DND-41 (cell line): Measurements from ENCODE around the gene SPINDOC.
"Not testable (repeated sequence)": the region's sequence is repeated elsewhere in the genome, so short reads cannot be mapped to it uniquely, and the experiment has no call there.

ENCODE experiments used
- ATAC-seq: fragments of 200-7000 bp; cut with Tn5 transposase; 3 replicates; pipeline ENCODE4 v1.9.1; 2021; ENCODE audit warnings: low read depth; ENCODE audit not compliant: insufficient read depth
- DNase-seq: peaks from one replicate; pipeline ENCODE4 v3.0.0-alpha.2; 2020
- H2AFZ ChIP-seq: 2 replicates; pipeline ENCODE4 v1.6.0; 2012; ENCODE audit warnings: low read depth, low read length
- H3K27ac ChIP-seq: 2 replicates; pipeline ENCODE4 v1.5.1; 2012; ENCODE audit warnings: low read length, inconsistent platforms
- H3K27me3 ChIP-seq: fragments of 200-600 bp; sonication (generic); 2 replicates; pipeline ENCODE4 v1.6.0; 2012; ENCODE audit warnings: low read length, mild to moderate bottlenecking, inconsistent platforms; ENCODE audit not compliant: insufficient read depth, poor library complexity
- H3K36me3 ChIP-seq: 2 replicates; pipeline ENCODE4 v1.5.1; 2012; ENCODE audit warnings: low read length, inconsistent platforms; ENCODE audit not compliant: insufficient read depth
- H3K4me1 ChIP-seq: 2 replicates; pipeline ENCODE4 v1.5.1; 2012; ENCODE audit warnings: mild to moderate bottlenecking, low read length; ENCODE audit not compliant: insufficient read depth
- H3K4me2 ChIP-seq: 2 replicates; pipeline ENCODE4 v1.6.0; 2012; ENCODE audit warnings: mild to moderate bottlenecking, moderate library complexity, low read length, inconsistent platforms; ENCODE audit not compliant: insufficient read depth
- H3K4me3 ChIP-seq, 2 experiments: fragments of 200-600 bp in 1 of 2; shearing (Covaris generic) in 1 of 2; 2 replicates each; pipeline ENCODE4 v1.5.1; 2012 to 2016; ENCODE audit warnings: inconsistent platforms in 2 of 2, low read length in 2 of 2, mild to moderate bottlenecking in 2 of 2, low read depth in 1 of 2, moderate library complexity in 1 of 2
- H3K79me2 ChIP-seq: 2 replicates; pipeline ENCODE4 v1.6.0; 2012; ENCODE audit warnings: low read length, inconsistent platforms; ENCODE audit not compliant: insufficient read depth
- H3K9ac ChIP-seq: 2 replicates; pipeline ENCODE4 v1.6.0; 2012; ENCODE audit warnings: low read depth, mild to moderate bottlenecking, inconsistent platforms, low read length, moderate library complexity
- H3K9me3 ChIP-seq: 2 replicates; pipeline ENCODE4 v1.5.1; 2012; ENCODE audit warnings: low read length, moderate library complexity, mild to moderate bottlenecking, inconsistent platforms; ENCODE audit not compliant: insufficient read depth, severe bottlenecking
- H4K20me1 ChIP-seq: 2 replicates; pipeline ENCODE4 v1.6.0; 2012; ENCODE audit warnings: low read length; ENCODE audit not compliant: insufficient read depth
- EZH2 ChIP-seq: IDR thresholded peaks from 3 replicates; pipeline ENCODE4 v1.6.1; 2012; ENCODE audit warnings: borderline replicate concordance, low read depth, mild to moderate bottlenecking, moderate library complexity, low read length, inconsistent platforms; ENCODE audit not compliant: severe bottlenecking
- TF ChIP-seq, protein P1 (sequence below): IDR thresholded peaks from 2 replicates; pipeline ENCODE4 v1.5.1; 2012; ENCODE audit warnings: borderline replicate concordance, low read length, moderate library complexity, mild to moderate bottlenecking; ENCODE audit not compliant: poor library complexity, severe bottlenecking; ENCODE audit errors: extremely low read depth

Gene SPINDOC

GRCh38 chr11:63769042-63769713 lies 44.1 kb upstream of the SPINDOC start:
- Histone ChIP-seq H4K20me1 (peaks cover 27% of the 10 kb centered on the region), H3K4me2 (peak overlapping the region; percentile 82), H3K4me3 (peak overlapping the region; percentile 62 to 67; a peak in 3 of 4 replicates), H3K27me3 (peaks cover 36% of the 10 kb centered on the region), H3K4me1 (peaks cover 40% of the 10 kb centered on the region), H3K9me3 (no peaks in the 10 kb centered on the region), H3K79me2 (peaks cover 18% of the 10 kb centered on the region), H3K9ac (peak overlapping the region; percentile 71), H3K36me3 (peaks cover 17% of the 10 kb centered on the region), H2AFZ (peak overlapping the region; percentile 91), H3K27ac (0 out of 2 replicates have a peak overlapping the region, but pooled peaks have one; percentile 20)
- ATAC-seq: peak; percentile 56
- TF ChIP-seq, protein P1, sequence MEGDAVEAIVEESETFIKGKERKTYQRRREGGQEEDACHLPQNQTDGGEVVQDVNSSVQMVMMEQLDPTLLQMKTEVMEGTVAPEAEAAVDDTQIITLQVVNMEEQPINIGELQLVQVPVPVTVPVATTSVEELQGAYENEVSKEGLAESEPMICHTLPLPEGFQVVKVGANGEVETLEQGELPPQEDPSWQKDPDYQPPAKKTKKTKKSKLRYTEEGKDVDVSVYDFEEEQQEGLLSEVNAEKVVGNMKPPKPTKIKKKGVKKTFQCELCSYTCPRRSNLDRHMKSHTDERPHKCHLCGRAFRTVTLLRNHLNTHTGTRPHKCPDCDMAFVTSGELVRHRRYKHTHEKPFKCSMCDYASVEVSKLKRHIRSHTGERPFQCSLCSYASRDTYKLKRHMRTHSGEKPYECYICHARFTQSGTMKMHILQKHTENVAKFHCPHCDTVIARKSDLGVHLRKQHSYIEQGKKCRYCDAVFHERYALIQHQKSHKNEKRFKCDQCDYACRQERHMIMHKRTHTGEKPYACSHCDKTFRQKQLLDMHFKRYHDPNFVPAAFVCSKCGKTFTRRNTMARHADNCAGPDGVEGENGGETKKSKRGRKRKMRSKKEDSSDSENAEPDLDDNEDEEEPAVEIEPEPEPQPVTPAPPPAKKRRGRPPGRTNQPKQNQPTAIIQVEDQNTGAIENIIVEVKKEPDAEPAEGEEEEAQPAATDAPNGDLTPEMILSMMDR: peak; percentile 0
- TF ChIP-seq EZH2: no peak
- DNase-seq: peak; percentile 59

DNA sequence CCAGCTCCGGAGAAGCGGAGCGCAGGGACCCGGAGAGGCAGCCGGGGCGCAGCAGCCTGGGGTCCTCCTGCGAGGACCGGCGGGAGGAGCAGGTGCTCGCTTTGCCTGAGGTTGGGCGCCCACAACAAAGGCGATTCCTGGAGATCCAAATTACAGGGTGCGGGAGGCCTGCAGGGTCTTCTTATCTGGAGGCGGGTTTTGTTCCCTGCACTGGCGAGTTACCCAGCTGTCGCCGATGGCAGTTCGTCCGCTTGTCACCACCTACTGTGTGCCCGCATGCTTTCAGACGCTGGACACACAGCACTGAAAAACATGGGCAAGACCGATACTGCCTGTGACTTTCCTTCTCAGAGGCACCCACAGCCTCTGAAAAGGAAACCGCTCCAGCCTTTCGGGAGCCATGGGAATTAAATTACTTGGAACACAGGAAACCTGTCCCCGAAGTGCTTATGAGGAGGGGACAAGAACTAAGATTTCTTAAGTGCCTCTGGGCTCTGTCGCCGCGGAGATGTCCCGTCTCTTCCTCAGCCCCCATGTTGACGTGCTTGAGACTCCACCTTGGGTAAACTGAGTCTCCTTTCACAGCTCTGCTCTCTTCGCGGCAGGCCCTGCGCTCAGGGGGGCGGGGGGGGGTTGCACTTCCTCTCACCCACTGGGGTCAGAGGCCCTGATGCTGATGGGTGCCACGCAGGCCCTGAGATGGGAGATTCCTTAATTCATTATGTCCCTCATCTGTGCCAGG lies 43.4 kb upstream of the SPINDOC start:
- H3K4me1 ChIP-seq: peaks cover 40% of the 10 kb centered on the region
- DNase-seq (peak; percentile 74), ATAC-seq (peak; percentile 57)
- H3K79me2 ChIP-seq: peaks cover 18% of the 10 kb centered on the region
- H3K27me3 ChIP-seq: peaks cover 36% of the 10 kb centered on the region
- peak overlapping the region; percentile 91 for H2AFZ ChIP-seq
- H3K9me3 ChIP-seq: no peaks in the 10 kb centered on the region
- H3K9ac ChIP-seq: peak overlapping the region; percentile 71
- H3K36me3 ChIP-seq: peaks cover 11% of the 10 kb centered on the region
- H4K20me1 ChIP-seq: peaks cover 27% of the 10 kb centered on the region
- H3K4me3 ChIP-seq: peak overlapping the region; percentile 62 to 67; a peak in 3 of 4 replicates
- TF ChIP-seq, protein P1: no peak
- peak; percentile 88 for TF ChIP-seq EZH2
- H3K27ac ChIP-seq: no peak overlapping the region
- peak overlapping the region; percentile 82 for H3K4me2 ChIP-seq

DNA sequence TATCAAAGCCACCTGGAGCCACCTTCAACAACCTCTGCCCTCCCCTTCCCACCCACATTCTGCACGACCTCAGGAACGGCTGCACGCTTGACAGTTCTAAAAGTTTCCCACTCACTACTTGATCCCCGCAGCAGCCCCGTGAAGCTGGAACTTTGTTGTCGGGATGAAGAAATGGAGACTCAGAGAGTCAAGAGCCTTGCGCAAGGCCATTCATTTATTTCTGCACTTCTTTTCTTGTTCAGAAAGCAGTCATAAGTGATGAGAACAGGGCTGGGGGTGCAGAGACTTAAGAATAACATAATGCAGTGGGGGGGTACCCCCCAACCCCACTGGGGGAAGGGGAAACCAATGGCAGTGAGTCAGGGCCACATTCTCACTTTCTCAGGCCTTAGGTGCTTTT lies 42.5 kb upstream of the SPINDOC start:
- no peak for ATAC-seq
- Histone ChIP-seq H3K4me1 (peaks cover 39% of the 10 kb centered on the region), H3K9ac (no peak overlapping the region), H4K20me1 (peaks cover 23% of the 10 kb centered on the region), H3K4me3 (no peak overlapping the region), H3K36me3 (peaks cover 2% of the 10 kb centered on the region; the same call in 1 of the 2 replicates), H3K4me2 (no peak overlapping the region), H2AFZ (no peak overlapping the region), H3K79me2 (peaks cover 18% of the 10 kb centered on the region), H3K27ac (no peak overlapping the region), H3K27me3 (peaks cover 36% of the 10 kb centered on the region), H3K9me3 (no peaks in the 10 kb centered on the region)
- no peak for DNase-seq
- TF ChIP-seq EZH2: no peak
- TF ChIP-seq, protein P1: no peak

DNA sequence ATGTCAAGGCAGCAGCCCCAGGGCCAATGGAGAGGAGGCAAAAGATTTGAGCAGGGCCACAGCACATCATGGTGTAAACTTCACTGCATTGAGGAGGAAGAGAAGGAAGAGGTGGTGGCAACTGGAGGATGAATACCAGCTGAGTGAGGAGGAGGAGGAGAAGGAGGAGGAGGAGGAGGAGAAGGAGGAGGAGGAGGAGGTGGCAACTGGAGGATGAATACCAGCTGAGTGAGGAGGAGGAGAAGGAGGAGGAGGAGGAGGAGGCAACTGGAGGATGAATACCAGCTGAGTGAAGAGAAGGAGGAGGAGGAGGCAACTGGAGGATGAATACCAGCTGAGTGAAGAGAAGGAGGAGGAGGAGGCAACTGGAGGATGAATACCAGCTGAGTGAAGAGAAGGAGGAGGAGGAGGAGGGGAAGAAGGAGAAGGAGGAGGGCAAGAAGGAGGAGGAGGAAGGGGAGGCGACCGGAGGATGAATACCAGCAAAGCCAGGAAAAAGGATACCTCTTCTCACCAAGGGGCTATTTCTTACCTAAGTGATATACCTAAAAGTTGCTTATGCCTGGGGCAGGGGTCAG lies 41.4 kb upstream of the SPINDOC start:
- Histone ChIP-seq H3K27me3 (peaks cover 36% of the 10 kb centered on the region), H4K20me1 (peaks cover 12% of the 10 kb centered on the region), H3K4me1 (peaks cover 29% of the 10 kb centered on the region), H3K79me2 (peaks cover 12% of the 10 kb centered on the region)
- DNase-seq, H3K9ac ChIP-seq, H3K27ac ChIP-seq, H3K9me3 ChIP-seq, H3K36me3 ChIP-seq, ATAC-seq, H2AFZ ChIP-seq, H3K4me2 ChIP-seq, H3K4me3 ChIP-seq: not testable (repeated sequence)
